OCI-LY7 (cell line): ENCODE results near the gene KCNIP1. TPM values are rescaled to one million over a fixed set of nuclear protein-coding genes. Genes with fewer than 3 reads are reported as not detected.

ENCODE experiments used
- BruUV-seq: library from RNA; stranded (reverse); fragments of 400-500 nt; replicated peaks from 2 replicates; lab custom pipeline; 2021; lab: Mats Ljungman, UMichigan
- CTCF ChIA-PET: fragments of 300-600 bp; sonication (Branson Sonifier 250); formaldehyde crosslinking; loops from one replicate; lab custom pipeline; 2022; ENCODE audit warnings: antibody characterized with exemption; ENCODE audit not compliant: unreplicated experiment; lab: Charles Lee
- POLR2A ChIA-PET: fragments of 300-600 bp; sonication (Branson Sonifier 250); formaldehyde crosslinking; loops from one replicate; lab custom pipeline; 2022; ENCODE audit warnings: antibody characterized with exemption; lab: Charles Lee
- DNase-seq: peaks from one replicate; pipeline ENCODE4 v3.0.0-alpha.2; 2015; ENCODE audit warnings: low spot score
- H2AFZ ChIP-seq: fragments of 200-600 bp; sonication (generic), shearing (Covaris generic); 2 replicates; pipeline ENCODE4 v1.6.1; 2014; ENCODE audit warnings: mild to moderate bottlenecking, antibody characterized with exemption, low read length, moderate library complexity
- H3K27ac ChIP-seq: fragments of 200-600 bp; sonication (generic); 2 replicates; pipeline ENCODE4 v1.5.1; 2014; ENCODE audit warnings: mixed run types, low read depth, mild to moderate bottlenecking, moderate library complexity, low read length, inconsistent platforms; ENCODE audit not compliant: poor library complexity, severe bottlenecking
- H3K36me3 ChIP-seq: fragments of 200-600 bp; sonication (generic); 2 replicates; pipeline ENCODE4 v1.6.1; 2014; ENCODE audit warnings: mild to moderate bottlenecking, antibody characterized with exemption, low read length, moderate library complexity, mixed read lengths; ENCODE audit not compliant: insufficient read depth
- H3K4me1 ChIP-seq: fragments of 200-600 bp; sonication (generic); 2 replicates; pipeline ENCODE4 v1.5.1; 2014; ENCODE audit warnings: mild to moderate bottlenecking, low read length; ENCODE audit not compliant: insufficient read depth, poor library complexity, severe bottlenecking
- H3K4me2 ChIP-seq: fragments of 200-600 bp; sonication (generic); 2 replicates; pipeline ENCODE4 v1.6.1; 2014; ENCODE audit warnings: mild to moderate bottlenecking, low read length
- H3K4me3 ChIP-seq: fragments of 200-600 bp; sonication (generic); 2 replicates; pipeline ENCODE4 v1.5.1; 2014; ENCODE audit warnings: mild to moderate bottlenecking, low read depth, low read length; ENCODE audit not compliant: poor library complexity, severe bottlenecking
- H3K79me2 ChIP-seq: fragments of 200-600 bp; sonication (generic); 2 replicates; pipeline ENCODE4 v1.6.1; 2016; ENCODE audit warnings: low read depth, mild to moderate bottlenecking, low read length, moderate library complexity, mixed read lengths; ENCODE audit not compliant: insufficient read depth
- H3K9me2 ChIP-seq: fragments of 200-600 bp; sonication (generic); 2 replicates; pipeline ENCODE4 v1.6.1; 2016; ENCODE audit warnings: mild to moderate bottlenecking, low read length, mixed read lengths; ENCODE audit not compliant: insufficient read depth
- H3K9me3 ChIP-seq: fragments of 200-600 bp; sonication (generic); 2 replicates; pipeline ENCODE4 v1.6.1; 2014; ENCODE audit warnings: mild to moderate bottlenecking, mixed run types, low read length, mixed read lengths
- H4K20me1 ChIP-seq: fragments of 200-600 bp; sonication (generic); 2 replicates; pipeline ENCODE4 v1.6.1; 2014; ENCODE audit warnings: mild to moderate bottlenecking, antibody characterized with exemption, low read length, moderate library complexity, mixed read lengths; ENCODE audit not compliant: insufficient read depth
- CTCF ChIP-seq: fragments of 200-600 bp; sonication (generic); conservative IDR thresholded peaks from 2 replicates; pipeline ENCODE4 v1.5.1; 2014; ENCODE audit warnings: mild to moderate bottlenecking, antibody characterized with exemption, low read length, moderate library complexity, mixed read lengths
- EZH2phosphoT487 ChIP-seq: fragments of 200-600 bp; sonication (generic); IDR thresholded peaks from 2 replicates; pipeline ENCODE4 v1.6.1; 2018; ENCODE audit warnings: low read depth, borderline replicate concordance, mild to moderate bottlenecking, mixed run types, antibody characterized with exemption, low read length, moderate library complexity, mixed read lengths
- intact Hi-C: fragments of 100-400 bp; cut with micrococcal nuclease; formaldehyde crosslinking; loops from one replicate; pipeline ENCODE4 v1.10.0; 2022; ENCODE audit not compliant: unreplicated experiment
- total RNA-seq, 2 experiments: library from RNA; depleted of rRNA in 1 of 2; stranded (reverse); fragments of >200 nt in 1 of 2; shearing (Covaris generic) in 1 of 2; gene quantifications; 2 replicates each; pipeline ENCODE4 v1.2.3, GENCODE V29; 2014 to 2022

KCNIP1 gene
- total RNA-seq, 2 experiments from 2014 or later: not detected

GRCh38 chr5:170782438-170782837 is 278.6 kb downstream of the KCNIP1 start:
- no peaks in the 10 kb centered on the region for H3K79me2 ChIP-seq
- H2AFZ ChIP-seq: no peak overlapping the region
- no peak overlapping the region for H3K4me3 ChIP-seq
- intact Hi-C loops: no loop called here
- no TSS peak for BruUV-seq
- TF ChIP-seq EZH2phosphoT487: no peak
- TF ChIP-seq CTCF: no peak
- no peak for DNase-seq
- CTCF ChIA-PET: interaction anchor here (0.6 kb wide), 1 partner anchor 20 kb away, joined by 5 read pairs; no protein-coding TSS in a partner anchor
- H3K27ac ChIP-seq: no peak overlapping the region
- H4K20me1 ChIP-seq: no peaks in the 10 kb centered on the region
- POLR2A ChIA-PET: no interaction called here
- no peaks in the 10 kb centered on the region for H3K9me3 ChIP-seq
- H3K9me2 ChIP-seq: no peaks in the 10 kb centered on the region
- H3K36me3 ChIP-seq: no peaks in the 10 kb centered on the region
- H3K4me1 ChIP-seq: no peaks in the 10 kb centered on the region
- no peak overlapping the region for H3K4me2 ChIP-seq

DNA sequence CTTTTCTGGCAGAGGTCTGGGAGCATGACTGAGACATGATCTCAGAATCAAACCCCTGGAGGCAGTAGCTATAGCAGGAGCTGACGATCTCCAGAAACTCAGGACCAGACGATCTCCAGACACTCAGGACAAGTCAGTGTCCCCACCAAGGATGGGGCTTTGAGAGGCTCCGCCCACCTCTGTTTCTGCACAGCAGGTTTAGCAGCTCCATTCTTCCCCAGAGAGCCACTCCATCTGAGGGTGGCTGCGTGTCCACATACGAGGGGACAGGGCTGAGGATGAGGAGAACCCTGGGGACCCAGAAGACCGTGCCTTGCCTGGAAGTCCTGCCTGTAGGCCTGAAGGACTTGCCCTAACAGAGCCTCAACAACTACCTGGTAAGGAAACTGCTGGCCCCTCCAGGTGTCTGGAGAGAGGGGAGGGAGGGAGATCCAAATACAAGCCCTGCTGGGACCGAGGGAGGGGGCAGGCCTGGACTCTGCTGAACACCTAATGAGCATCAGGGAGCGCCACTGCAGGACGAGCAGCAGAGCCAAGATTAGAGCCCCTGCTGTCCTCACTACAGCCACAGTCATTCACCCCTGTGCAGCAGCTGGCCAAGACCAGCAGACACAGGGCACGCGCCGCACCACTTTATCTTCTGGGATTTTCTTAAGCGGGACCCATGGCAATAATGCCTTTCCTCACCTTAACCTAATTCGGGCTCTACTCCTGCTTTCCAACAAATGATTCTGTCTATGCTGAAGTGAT is 279.9 kb downstream of the KCNIP1 start, which contains the start of gene GABRP:
Gene GABRP (plus strand): TSS at position 228 of the 750 bp plus-strand sequence. CDS start 4,891 bp downstream, outside the sequence.
- H3K9me2 ChIP-seq: no peaks in the 10 kb centered on the region
- H3K36me3 ChIP-seq: no peaks in the 10 kb centered on the region
- intact Hi-C loops: no loop called here
- DNase-seq: no peak
- H3K27ac ChIP-seq: no peak within 1 kb of the TSS
- H3K4me1 ChIP-seq: no peaks in the 10 kb centered on the region
- H4K20me1 ChIP-seq: no peaks in the 10 kb centered on the region
- BruUV-seq: no TSS peak
- no peak within 1 kb of the TSS for H3K4me3 ChIP-seq
- H3K4me2 ChIP-seq: no peak within 1 kb of the TSS
- ChIA-PET CTCF (no interaction called here), POLR2A (no interaction called here)
- no peaks in the 10 kb centered on the region for H3K79me2 ChIP-seq
- H3K9me3 ChIP-seq: no peaks in the 10 kb centered on the region
- no peak within 1 kb of the TSS for H2AFZ ChIP-seq
- TF ChIP-seq EZH2phosphoT487 (no peak), CTCF (no peak)

DNA sequence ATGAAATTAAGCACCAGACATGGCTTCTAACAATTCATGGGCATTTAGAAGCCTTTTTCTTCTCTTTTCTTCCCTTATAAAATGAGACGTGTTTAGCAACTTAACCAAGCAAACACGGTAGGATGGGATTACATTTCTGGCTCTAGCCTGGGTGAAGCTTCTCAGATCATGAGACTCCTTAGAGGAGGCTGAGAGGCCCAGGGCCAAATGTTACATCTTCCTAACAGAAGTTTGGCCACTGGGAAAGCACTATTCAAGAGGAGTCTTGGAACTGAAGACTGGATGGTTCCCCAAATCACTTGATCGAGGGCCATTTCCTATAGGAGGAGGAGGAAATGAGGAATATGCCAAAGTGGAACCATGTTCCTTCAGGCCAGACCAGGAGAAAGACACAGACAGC is 281.6 kb downstream of the KCNIP1 start:
- BruUV-seq: no TSS peak
- intact Hi-C loops: no loop called here
- Histone ChIP-seq H4K20me1 (no peaks in the 10 kb centered on the region), H3K9me3 (no peaks in the 10 kb centered on the region), H3K27ac (no peak overlapping the region), H3K79me2 (no peaks in the 10 kb centered on the region), H3K4me1 (no peaks in the 10 kb centered on the region), H3K36me3 (no peaks in the 10 kb centered on the region), H3K4me3 (no peak overlapping the region), H3K4me2 (no peak overlapping the region), H3K9me2 (no peaks in the 10 kb centered on the region), H2AFZ (no peak overlapping the region)
- ChIA-PET CTCF (no interaction called here), POLR2A (no interaction called here)
- DNase-seq: no peak
- TF ChIP-seq EZH2phosphoT487: no peak
- no peak for TF ChIP-seq CTCF
